HTERT RPE-1 (cell line): ENCODE data around the gene DNAJB8.

Source experiments
- in situ Hi-C: fragments of 300-500 bp; cut with MboI; formaldehyde crosslinking; loops from 4 replicates; pipeline ENCODE4 v1.14.3; 2020; ENCODE audit warnings: low sequenced_read_pairs

Gene DNAJB8

GRCh38 chr3:128466840-128467541 lies at the start of gene DNAJB8:
DNAJB8 (minus strand) TSS chr3:128466890; CDS start chr3:128463245, 3,645 bp downstream.
- in situ Hi-C loops = no loop called here

- in situ Hi-C loops = no loop called here
Measured at GRCh38 chr3:128515967-128516366, 49.3 kb upstream of the DNAJB8 start.

- in situ Hi-C loops = no loop called here
Measured at GRCh38 chr3:128508852-128509251, 42.2 kb upstream of the DNAJB8 start.

GRCh38 chr3:128506754-128507153 lies 40.1 kb upstream of the DNAJB8 start:
- in situ Hi-C loops = no loop called here

- in situ Hi-C loops = no loop called here
Measured at GRCh38 chr3:128505771-128506170, 39.1 kb upstream of the DNAJB8 start.

GRCh38 chr3:128504963-128505730 lies 38.5 kb upstream of the DNAJB8 start:
- in situ Hi-C loops = no loop called here

- in situ Hi-C loops = no loop called here
Measured at GRCh38 chr3:128504533-128504915, 37.8 kb upstream of the DNAJB8 start.

GRCh38 chr3:128503751-128504532 lies 37.3 kb upstream of the DNAJB8 start:
- in situ Hi-C loops = no loop called here

GRCh38 chr3:128503164-128503651 lies 36.5 kb upstream of the DNAJB8 start:
- in situ Hi-C loops = no loop called here

GRCh38 chr3:128502712-128503111 lies 36.0 kb upstream of the DNAJB8 start:
- in situ Hi-C loops = no loop called here

GRCh38 chr3:128501431-128501830 lies 34.7 kb upstream of the DNAJB8 start:
- in situ Hi-C loops = no loop called here

GRCh38 chr3:128500556-128500955 lies 33.9 kb upstream of the DNAJB8 start:
- in situ Hi-C loops = no loop called here

GRCh38 chr3:128499724-128500275 lies 33.1 kb upstream of the DNAJB8 start:
- in situ Hi-C loops = no loop called here

GRCh38 chr3:128498901-128499530 lies 32.3 kb upstream of the DNAJB8 start:
- in situ Hi-C loops = no loop called here

GRCh38 chr3:128498127-128498626 lies 31.5 kb upstream of the DNAJB8 start:
- in situ Hi-C loops = no loop called here

- in situ Hi-C loops = no loop called here
Measured at GRCh38 chr3:128497305-128498126, 30.8 kb upstream of the DNAJB8 start.

GRCh38 chr3:128496602-128497304 lies 30.1 kb upstream of the DNAJB8 start:
- in situ Hi-C loops = no loop called here

- in situ Hi-C loops = no loop called here
Measured at GRCh38 chr3:128496019-128496601, 29.4 kb upstream of the DNAJB8 start.
